ENCODE measurements around the gene FHIT. TPM values are rescaled to one million over a fixed set of nuclear protein-coding genes. Genes with fewer than 3 reads are reported as not detected.

The FHIT gene
- total and polyA plus RNA-seq, 2 of the 4 experiments (the other 2 are of a cell fraction): 0.07 TPM; not detected in 1

- no peaks in the 10 kb centered on the region for H3K36me3 ChIP-seq (ENCODE audit: control insufficient read depth, insufficient read depth, low read length)
- no peaks in the 10 kb centered on the region for H3K79me1 ChIP-seq (ENCODE audit: low read depth in 1 of 2, low read length in 2 of 2)
- no peak overlapping the region for H4K91ac ChIP-seq (ENCODE audit: insufficient read depth, low read depth, low read length)
- H3K23ac ChIP-seq (ENCODE audit: low read depth, low read length): no peak overlapping the region
- H3K9me1 ChIP-seq (ENCODE audit: insufficient read depth, low read length): no peaks in the 10 kb centered on the region
- no peak overlapping the region for H3K27ac ChIP-seq (ENCODE audit: insufficient read depth, low read length)
- no peak overlapping the region for H2AK9ac ChIP-seq (replicated peaks; ENCODE audit: low read depth, low read length, poor library complexity)
- no peaks in the 10 kb centered on the region for H3K27me3 ChIP-seq (ENCODE audit: control insufficient read depth, insufficient read depth, low read length)
- intact Hi-C loops (cut with micrococcal nuclease): no loop called here
- no peak overlapping the region for H4K8ac ChIP-seq (ENCODE audit: low read depth in 2 of 2, low read length in 2 of 2)
- H2AK5ac ChIP-seq (ENCODE audit: low read depth, low read length): no peak overlapping the region
- dilution Hi-C loops (cut with HindIII; ENCODE audit: low sequenced_read_pairs, unreplicated experiment): no loop called here
- H3K4ac ChIP-seq (ENCODE audit: low read depth, low read length): no peak overlapping the region
- no peak overlapping the region for H2AFZ ChIP-seq (replicated peaks; ENCODE audit: low read length, poor library complexity)
- no peak overlapping the region for H4K5ac ChIP-seq (ENCODE audit: low read depth, low read length)
- H3K4me1 ChIP-seq (ENCODE audit: control insufficient read depth, insufficient read depth, low read length): no peaks in the 10 kb centered on the region
- ATAC-seq (ENCODE audit: low read depth): no peak
- no peak overlapping the region for H3K4me3 ChIP-seq (ENCODE audit: insufficient read depth, low read depth, low read length)
- in situ Hi-C loops (cut with MboI; ENCODE audit: low sequenced_read_pairs): no loop called here
- H3K18ac ChIP-seq (ENCODE audit: low read depth, low read length): no peak overlapping the region
- H3K56ac ChIP-seq (ENCODE audit: extremely low read depth, insufficient read depth, low read length): no peak overlapping the region
- H3K9me3 ChIP-seq (ENCODE audit: control insufficient read depth, insufficient read depth, low read length): no peaks in the 10 kb centered on the region
- H2BK120ac ChIP-seq (ENCODE audit: low read depth, low read length): no peak overlapping the region
- no peak overlapping the region for H2BK15ac ChIP-seq (ENCODE audit: low read depth, low read length)
- no peak overlapping the region for H2BK20ac ChIP-seq (ENCODE audit: low read depth, low read length)
- H3K4me2 ChIP-seq (ENCODE audit: low read depth, low read length): no peak overlapping the region
- POLR2A ChIA-PET (ENCODE audit: unreplicated experiment): no interaction called here
- H4K20me1 ChIP-seq (ENCODE audit: insufficient read depth, low read length): no peaks in the 10 kb centered on the region
- DNase-seq: no peak
- CTCF ChIA-PET: no interaction called here
- H2BK5ac ChIP-seq (ENCODE audit: low read depth, low read length, poor library complexity, severe bottlenecking): no peak overlapping the region
- no CpG with 5 or more reads among the region's 1 CpG for WGBS, 2 experiments (ENCODE audit: extremely low coverage in 2 of 2, insufficient read length in 1 of 2)
- no peak overlapping the region for H3K9ac ChIP-seq (ENCODE audit: low read depth, low read length)
- TF ChIP-seq RCOR1 (IDR thresholded peaks at IDR 0.05; ENCODE audit: insufficient replicate concordance, low read length) (no peak), RAD21 (IDR thresholded peaks at IDR 0.05; ENCODE audit: low read length) (no peak), POLR2A (IDR thresholded peaks at IDR 0.05; ENCODE audit: low read depth, low read length) (no peak), MAZ (IDR thresholded peaks at IDR 0.05; ENCODE audit: borderline replicate concordance, low read depth, low read length) (no peak), ELK1 (IDR thresholded peaks at IDR 0.05; ENCODE audit: borderline replicate concordance, low read depth, low read length) (no peak)
- TF ChIP-seq, protein P1, sequence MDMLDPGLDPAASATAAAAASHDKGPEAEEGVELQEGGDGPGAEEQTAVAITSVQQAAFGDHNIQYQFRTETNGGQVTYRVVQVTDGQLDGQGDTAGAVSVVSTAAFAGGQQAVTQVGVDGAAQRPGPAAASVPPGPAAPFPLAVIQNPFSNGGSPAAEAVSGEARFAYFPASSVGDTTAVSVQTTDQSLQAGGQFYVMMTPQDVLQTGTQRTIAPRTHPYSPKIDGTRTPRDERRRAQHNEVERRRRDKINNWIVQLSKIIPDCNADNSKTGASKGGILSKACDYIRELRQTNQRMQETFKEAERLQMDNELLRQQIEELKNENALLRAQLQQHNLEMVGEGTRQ (IDR thresholded peaks at IDR 0.05; ENCODE audit: low read depth, low read length): no peak
- BruUV-seq (replicated peaks): no TSS peak
- H3K14ac ChIP-seq (replicated peaks; ENCODE audit: low read depth, low read length): no peak overlapping the region
These were observed 235.4 kb downstream of the FHIT start for GRCh38 chr3:61015859-61016258.
